NCI-H2227 (cell line): ENCODE data around the gene SGK2.
A peak's percentile ranks its signal among the peaks of the same experiment; 100 is the strongest.

Experiments
- DNase-seq: peaks from one replicate; lab custom pipeline; 2025; ENCODE audit not compliant: unreplicated experiment; lab: John Stamatoyannopoulos, UW

SGK2 gene

GRCh38 chr20:43558412-43559146 lies at the start of gene SGK2:
TSS of gene SGK2 (plus strand) at chr20:43559027. CDS start at chr20:43566496, 7,469 bp downstream.
- no peak for DNase-seq

DNA sequence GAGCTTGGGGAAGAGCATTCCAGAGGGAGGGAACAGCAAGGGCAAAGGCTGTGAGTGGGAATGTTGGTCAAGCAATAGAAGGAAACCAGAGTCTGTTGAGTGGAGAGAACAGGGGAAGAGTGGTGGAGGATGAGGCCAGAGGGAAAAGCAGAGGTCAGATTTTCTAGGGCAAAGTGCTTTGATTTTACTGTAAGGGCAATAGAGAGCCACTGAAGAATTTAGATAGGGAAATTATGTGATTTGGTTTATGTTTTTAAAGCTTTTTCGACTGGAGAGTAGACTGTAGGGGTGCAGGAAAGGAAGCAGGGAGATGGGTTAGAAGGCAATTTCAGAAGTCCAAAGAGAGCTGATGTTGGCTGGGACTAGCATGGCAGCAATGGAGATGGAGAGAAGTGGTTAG lies 46.9 kb upstream of the SGK2 start:
- no peak for DNase-seq

- no peak for DNase-seq
Observed at GRCh38 chr20:43513372-43513930, 45.4 kb upstream of the SGK2 start.

DNA sequence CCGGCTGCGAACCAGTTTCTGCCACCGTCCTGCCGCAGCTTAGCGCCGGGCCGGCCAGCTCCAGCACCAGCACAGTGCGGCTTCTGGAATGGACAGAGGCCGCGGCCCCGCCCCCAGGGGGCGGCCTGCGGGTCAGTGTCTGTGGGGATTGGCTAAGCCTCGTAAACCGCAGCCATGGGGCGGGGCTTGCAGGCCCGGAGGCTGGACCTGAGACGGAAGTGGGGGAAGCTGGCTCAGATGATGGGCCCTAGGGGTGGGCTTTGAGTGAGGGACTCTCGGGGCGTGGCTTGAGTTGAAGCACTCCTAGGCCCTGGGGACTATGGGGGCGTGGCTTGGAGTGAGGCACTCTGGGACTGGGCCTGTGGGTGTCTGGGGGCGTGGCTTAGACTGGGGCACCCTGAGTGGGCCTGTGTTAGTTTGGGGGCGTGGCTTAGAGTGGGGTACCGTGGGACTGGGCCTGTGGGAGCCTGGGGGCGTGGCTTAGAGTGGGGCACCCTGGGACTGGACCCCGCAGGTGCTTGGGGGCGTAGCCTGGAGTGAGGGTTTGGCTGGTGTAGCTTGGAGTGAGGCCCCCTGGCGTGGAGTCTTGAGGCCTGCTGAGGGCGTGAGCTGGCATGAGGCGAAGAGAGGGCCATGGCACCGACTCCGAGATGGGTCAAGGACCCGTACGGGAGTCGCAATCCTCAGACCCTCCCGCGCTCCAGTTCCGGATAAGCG lies 44.7 kb upstream of the SGK2 start:
- peak; percentile 99 for DNase-seq

DNA sequence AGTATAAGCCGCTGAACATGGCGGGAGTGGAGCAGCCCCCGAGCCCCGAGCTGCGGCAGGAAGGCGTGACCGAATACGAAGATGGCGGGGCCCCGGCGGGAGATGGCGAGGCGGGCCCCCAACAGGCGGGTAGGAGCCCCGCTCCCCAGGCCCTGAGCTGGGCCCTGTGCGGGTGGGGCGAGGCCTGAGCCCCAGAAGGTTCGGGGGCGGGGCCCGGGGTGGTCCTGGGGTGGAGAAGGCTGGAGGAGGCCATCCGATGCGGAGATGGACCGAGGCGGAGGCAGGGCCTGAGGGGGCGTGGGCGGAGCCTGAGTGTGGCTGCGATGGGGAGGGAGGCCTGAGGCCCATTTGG lies 44.2 kb upstream of the SGK2 start:
- DNase-seq, result peak; percentile 82

DNA sequence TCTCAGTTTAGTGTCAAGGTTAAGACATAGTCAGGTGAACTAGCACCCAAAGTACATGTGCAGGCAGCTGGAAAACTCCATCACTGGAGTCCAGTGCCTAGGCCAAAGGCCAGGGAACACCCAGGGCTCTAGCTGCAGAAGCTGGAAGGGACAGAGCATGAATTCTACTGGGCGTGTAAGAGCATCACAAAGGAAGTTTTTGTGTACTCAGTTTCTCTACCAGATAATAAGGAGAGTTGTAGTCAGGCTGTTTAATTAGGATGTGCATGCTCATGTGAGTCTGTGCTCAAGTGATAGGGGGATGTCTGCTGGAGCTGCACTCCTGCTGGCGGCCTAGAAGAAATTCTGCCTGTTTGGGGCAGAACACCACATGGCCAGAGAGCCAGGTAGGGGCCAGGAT lies 43.2 kb upstream of the SGK2 start:
- DNase-seq, result no peak

GRCh38 chr20:43516251-43516824 lies 42.5 kb upstream of the SGK2 start:
- DNase-seq, result no peak

DNA sequence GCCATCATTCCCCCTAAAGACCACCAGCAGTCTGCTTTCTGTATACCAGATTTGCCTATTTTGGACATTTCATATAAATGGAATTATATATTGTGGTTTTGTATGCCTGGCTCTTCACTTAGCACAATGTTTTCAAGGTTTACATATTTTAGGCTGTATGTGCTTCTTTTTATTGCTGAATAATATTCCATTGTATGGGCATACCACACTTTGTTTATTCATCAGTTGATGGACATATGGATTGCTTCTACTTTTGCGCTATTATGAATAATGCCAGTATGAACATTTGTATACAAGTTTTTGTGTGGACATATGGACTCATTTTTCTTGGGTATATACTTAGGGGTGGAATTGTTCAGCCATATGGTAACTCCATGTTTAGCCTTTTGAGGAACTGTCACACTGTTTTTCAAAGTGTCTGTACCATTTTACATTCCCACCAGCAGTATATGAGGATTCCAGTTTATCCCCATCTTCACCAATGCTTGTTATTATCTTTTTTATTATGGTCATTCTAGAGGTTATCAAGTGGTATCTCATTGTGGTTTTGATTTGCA lies 38.7 kb upstream of the SGK2 start:
- DNase-seq, result no peak

GRCh38 chr20:43525021-43525420 lies 33.8 kb upstream of the SGK2 start:
- DNase-seq, result no peak

DNA sequence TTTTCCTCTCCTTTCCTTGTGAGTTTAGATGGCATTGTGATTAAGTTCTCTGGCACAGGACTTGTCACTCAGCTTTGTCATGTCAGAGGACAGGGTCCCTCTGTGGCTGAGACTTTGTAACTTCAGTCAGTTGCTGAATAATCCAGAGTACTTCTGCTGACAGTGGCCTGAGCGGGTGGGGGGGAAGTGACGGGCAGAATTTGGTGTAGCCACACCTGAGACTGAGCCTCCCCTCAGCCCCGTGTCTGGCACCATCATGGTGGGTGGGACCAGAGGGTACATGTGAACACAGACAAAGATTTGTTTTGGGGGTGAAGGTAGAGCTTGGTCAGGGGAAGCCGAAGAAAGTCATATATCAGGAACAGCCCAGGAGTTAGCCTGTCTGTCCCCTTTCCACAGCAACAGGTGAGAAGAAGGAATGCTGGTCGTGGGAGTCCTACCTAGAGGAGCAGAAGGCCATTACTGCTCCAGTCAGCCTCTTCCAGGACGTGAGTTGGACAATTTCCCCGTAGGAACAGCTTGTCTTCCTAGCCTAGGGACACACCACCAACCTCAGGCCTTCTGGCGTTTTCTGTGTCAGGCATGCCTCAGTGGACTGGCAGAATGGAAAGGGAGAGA lies 30.5 kb upstream of the SGK2 start:
- DNase-seq, result no peak

DNA sequence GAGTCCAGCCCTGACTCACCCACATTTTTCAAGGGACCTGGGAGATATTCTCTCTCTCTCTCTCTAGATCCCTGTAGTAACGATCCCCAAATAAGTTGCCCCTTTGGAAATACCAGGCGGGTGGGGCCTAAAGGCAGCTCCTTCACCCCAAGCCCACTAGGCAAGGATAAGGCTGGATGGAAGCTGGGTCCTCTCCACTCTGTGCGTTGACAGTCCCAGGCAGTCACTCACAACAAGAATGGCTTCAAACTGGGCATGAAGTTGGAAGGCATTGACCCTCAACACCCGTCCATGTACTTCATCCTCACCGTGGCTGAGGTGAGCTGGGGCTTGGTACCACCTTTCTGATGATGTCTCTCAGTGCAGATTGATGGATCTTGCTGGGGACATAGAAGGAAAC lies 29.8 kb upstream of the SGK2 start:
- no peak for DNase-seq

DNA sequence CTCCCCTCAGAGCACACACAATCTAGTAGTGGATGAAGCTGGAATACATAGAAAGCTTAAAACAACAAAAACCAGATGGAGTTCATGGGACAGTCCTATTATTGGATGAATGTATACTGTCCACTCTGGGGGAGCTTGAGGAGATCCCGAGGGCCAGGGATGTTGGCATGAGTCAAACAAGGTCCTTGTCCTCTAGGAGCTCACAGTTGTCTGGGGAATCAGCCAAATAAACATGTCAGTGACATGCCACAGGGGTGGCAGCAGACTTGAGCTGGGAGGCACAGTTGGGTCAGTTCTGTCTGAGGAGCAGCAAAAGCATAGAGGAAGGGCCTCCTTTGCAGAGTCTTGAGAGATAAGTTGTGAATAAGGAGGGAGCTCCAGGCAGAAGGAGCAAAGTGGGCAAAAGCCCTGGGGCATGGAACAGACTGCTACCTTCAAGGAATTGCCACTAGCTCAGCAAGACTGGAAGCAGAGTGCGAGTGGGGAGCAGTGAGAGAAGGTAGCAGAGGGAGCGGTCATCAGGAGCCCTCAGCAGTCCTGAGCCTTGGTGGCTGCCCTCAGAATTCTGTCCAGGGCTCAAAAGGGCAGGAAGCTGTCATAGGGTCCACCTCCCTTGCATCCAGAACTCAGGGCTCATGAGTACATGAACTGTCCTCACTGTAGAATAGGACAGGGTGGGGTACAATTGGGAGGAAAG lies 29.2 kb upstream of the SGK2 start:
- no peak for DNase-seq

GRCh38 chr20:43530321-43531090 lies 28.3 kb upstream of the SGK2 start:
- DNase-seq, result no peak

DNA sequence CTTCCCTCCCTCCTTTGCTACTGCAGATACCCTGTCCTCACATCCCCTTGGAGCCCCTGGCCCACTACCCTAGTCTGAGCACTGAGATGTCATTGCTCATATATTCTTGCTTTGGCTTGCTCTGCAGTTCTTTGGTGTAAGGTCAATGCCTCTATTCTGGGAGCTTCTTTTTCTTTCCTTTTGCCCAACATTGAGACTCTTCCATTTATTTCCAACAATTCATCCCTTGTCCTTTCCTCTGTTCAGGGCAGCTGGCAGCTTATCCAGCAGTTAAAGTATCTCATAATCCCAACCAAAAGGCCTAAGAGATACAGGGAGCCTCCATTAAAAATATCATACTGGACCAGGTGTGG lies 27.8 kb upstream of the SGK2 start:
- DNase-seq, result no peak

- no peak for DNase-seq
Observed at GRCh38 chr20:43532416-43533055, 26.3 kb upstream of the SGK2 start.

GRCh38 chr20:43533060-43533459 lies 25.8 kb upstream of the SGK2 start:
- DNase-seq, result no peak

DNA sequence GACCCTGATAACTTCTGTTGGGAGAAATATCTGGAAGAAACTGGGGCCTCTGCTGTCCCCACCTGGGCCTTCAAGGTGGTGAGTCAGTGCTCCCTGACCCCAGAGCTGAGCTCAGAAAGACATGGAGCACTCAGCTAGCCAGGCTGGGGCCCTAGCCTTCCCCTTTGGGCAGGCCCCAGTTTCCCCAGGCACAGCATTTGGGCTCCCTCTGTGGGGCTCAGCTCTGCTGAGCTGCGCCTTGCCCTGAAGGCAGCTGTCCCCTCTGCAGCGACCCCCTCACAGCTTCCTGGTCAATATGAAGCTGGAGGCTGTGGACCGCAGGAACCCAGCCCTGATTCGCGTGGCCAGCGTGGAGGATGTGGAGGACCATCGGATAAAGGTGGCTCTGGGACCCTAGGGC lies 24.8 kb upstream of the SGK2 start:
- DNase-seq, result no peak

GRCh38 chr20:43534791-43535350 lies 24.0 kb upstream of the SGK2 start:
- no peak for DNase-seq

- DNase-seq, result no peak
Observed at GRCh38 chr20:43535370-43536004, 23.3 kb upstream of the SGK2 start.
